ENCODE results near the gene TDRD1. TPM values are rescaled to one million over a fixed set of nuclear protein-coding genes. Genes with fewer than 3 reads are reported as not detected.

The TDRD1 gene
- total RNA-seq, 1 experiment from 2014 or later, result not detected

DNA sequence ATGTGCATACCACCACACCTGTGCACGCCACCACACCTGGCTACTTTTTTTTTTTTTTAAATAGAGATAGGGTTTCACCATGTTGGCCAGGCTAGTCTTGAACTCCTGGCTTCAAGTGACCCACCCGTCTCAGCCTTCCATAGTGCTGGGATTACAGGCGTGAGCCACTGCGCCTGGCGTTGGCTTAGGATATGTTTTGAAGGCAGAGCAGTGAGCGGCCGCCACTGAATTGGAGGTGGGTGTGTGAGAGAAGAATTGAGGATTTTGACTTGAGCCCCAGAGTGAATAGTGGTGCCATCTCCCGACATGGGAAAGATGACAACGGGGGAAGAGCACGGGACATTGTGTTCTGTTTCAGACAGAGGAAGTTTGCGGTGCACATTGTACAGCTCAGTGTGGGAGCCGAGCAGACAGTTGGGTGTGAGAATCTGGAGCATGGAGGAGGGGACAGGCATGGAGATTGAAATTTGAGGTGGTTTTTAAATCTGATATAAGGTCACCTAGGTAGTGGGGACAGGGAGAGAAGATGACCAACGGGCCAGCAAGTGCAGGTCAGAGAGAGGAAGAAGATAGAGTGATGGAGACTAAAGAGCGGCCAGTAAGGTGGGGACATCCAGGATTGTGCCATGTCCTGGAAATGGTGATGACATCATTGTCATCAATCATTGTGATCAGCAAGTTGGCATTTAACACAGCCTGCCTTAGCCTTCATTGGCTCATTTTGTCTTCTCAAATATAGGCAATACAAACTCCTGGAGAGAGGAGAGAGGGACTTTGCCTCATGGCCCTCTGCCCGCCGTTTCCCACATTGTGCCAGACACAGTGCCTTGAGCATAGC is 95.7 kb downstream of the TDRD1 start:
- in situ Hi-C loops (cut with HindIII; ENCODE audit: low pct_unique_long_range_greater_than_20kb, low sequenced_read_pairs), result no loop called here
- no peak for DNase-seq (ENCODE audit: low read depth, low spot score)

DNA sequence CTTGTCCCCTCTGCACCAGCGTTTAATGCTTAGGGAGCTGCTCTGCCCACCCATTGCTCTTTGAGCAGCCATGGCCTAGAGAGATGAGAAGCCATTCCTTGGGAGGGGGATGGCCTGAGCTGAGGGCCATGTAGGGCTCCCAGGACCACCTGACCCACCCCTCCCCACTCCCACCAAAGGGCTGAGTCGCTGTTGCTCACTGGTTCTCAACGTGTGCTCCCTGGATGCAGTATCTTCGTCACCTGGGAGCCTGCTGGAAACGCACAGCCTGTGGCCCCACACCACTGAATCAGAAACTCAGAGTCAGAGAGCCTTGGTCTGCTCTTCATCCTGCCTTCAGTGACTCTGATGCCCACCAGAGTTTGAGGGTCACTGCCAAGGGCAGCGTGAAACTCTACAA is 96.9 kb downstream of the TDRD1 start:
- DNase-seq (ENCODE audit: low read depth, low spot score), result no peak
- in situ Hi-C loops (cut with HindIII; ENCODE audit: low pct_unique_long_range_greater_than_20kb, low sequenced_read_pairs), result no loop called here

DNA sequence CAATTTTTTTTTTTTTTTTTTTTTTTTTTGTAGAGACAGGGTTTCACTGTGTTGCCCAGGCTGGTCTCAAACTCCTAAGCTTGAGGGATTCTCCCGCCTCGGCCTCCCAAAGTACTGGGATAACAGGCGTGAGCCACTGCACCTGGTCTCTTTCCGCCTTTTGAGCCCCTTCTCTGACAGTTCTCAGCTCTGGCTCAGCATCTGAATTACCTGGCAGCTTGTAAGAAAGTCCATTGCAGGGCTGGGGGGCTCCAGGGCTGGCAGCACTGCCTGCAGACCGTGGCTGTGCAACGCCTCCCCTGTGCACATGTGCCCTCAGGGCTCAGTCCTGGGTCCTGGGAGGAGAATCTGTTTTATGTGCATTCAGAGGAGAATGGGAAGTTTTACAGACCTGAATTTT is 97.5 kb downstream of the TDRD1 start:
- in situ Hi-C loops (cut with HindIII; ENCODE audit: low pct_unique_long_range_greater_than_20kb, low sequenced_read_pairs), result no loop called here
- no peak for DNase-seq (ENCODE audit: low read depth, low spot score)

DNA sequence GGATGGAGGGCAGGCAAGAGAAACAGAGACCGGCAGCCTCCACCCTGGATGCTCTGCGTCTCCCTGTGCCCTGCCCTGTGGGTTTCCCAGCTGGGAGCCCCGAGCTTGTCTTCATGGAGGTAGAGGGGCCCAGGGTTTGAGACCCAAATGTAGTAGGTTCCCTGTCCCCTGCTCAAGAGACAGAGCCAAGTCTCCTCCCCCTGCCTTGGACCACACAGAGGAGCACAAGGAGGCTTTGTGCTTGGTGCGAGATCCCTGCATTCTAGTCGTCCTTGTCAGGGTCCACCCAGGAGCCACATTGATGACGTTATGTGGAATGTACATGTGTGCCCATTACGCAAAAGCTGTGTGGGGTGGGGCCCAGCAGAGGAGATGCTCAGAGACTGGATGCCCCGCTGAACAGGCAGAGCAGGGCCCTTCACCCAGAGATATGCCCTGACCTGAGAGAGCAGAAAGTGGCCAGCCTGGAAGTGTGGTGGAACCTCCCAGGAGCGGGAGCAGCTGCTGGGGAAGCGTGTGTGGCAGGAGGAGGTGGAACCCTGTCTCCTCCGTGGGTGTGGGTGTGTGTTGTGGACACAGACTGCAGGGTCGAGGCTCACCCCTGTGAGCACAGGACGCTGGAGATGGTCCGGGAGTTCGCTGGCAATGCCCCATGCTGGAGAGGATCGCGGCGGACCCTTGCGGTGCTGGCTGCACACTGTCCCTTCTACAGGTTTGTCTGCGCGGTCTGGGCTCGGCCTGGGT is 99.2 kb downstream of the TDRD1 start:
- DNase-seq (ENCODE audit: low read depth, low spot score), result no peak
- in situ Hi-C loops (cut with HindIII; ENCODE audit: low pct_unique_long_range_greater_than_20kb, low sequenced_read_pairs), result no loop called here

DNA sequence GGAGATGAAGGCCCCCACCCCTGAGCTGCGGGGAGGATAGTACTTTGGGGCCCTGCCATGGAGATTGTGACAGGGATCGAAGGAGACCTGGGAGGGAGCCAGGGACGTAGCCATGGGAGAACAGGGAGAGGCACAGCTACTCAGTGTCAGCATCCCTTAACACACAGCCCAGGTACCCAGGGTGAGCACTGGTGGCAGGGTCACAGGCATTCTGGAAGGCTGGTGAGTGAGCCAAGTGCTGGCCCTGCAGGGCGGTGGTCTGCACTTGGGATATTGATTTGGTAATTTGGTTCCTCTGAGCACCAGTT is 99.7 kb downstream of the TDRD1 start:
- no peak for DNase-seq (ENCODE audit: low read depth, low spot score)
- in situ Hi-C loops (cut with HindIII; ENCODE audit: low pct_unique_long_range_greater_than_20kb, low sequenced_read_pairs), result no loop called here

DNA sequence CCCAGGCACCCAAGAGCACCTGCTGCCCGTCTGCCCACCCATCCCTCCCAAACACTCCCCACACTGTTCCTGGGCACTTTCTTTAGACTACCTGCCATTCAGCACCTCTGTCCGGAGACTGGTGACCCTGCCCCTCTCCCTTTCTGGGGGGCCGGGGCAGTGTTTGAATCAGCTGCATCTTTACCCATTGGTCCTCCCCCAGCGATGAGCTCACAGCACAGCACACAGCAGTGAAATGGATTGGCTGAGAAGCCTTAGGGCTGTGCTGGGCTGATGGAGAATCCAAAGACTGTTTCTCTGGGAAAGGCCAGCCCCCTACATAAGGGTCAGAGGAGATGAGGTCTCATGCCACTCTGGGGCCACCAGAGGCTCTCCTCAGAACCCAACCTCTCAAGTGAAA is 100.1 kb downstream of the TDRD1 start:
- in situ Hi-C loops (cut with HindIII; ENCODE audit: low pct_unique_long_range_greater_than_20kb, low sequenced_read_pairs), result no loop called here
- DNase-seq (ENCODE audit: low read depth, low spot score), result no peak

DNA sequence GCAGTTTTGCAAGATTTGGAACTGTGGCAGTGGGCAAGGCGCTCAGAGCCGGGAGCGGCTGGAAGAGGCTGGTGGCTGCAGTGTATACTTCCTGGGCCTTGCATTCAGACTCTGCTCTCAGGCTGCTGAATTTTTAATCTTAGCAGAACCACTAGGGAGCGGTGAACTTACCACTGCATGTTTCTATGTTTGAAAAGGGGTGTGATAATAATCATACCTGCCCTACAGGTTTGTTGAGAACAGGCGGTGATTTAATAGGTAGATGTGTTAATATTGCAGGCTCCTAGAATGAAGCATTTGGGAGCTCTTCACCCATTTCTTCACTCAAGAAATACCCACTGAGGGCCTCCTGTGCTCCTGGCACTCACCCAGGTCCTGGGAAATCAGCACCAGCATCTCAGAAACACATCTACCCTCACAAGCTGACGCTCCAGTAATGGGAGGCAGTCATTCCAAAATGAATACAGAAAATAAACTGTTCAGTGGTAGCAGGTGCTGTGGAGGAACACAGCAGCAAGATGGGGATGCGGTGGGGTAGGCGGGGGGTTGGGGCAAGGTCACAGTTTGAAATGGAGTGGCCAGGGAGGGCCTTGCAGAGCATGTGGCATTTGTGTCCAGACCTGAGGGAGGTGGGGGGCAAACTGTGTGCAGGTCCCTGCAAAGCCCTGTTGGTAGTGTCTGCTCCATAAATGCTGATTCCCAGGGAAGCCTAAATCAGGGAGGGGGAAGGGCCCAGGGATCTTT is 100.9 kb downstream of the TDRD1 start:
- in situ Hi-C loops (cut with HindIII; ENCODE audit: low pct_unique_long_range_greater_than_20kb, low sequenced_read_pairs), result no loop called here
- DNase-seq (ENCODE audit: low read depth, low spot score), result no peak

DNA sequence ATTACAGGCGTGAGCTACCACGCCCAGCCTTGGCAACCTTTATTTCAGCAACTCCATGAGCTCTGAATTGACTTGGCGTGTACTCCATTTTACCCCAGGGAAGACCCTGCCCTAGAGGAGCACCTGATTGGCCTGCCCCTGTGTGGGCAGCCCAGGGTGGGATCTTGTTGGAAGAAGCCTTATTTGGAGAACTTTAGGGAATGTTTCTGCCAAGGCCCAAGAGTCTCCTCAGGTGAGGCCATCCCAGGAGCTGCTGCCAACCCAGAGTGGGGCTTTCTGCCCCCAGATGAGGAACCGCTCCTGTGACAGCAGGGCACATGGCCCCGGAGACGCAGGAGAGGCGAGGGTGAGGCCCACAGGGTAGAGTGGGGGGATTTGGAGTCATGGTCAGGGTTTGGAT is 101.9 kb downstream of the TDRD1 start:
- in situ Hi-C loops (cut with HindIII; ENCODE audit: low pct_unique_long_range_greater_than_20kb, low sequenced_read_pairs), result no loop called here
- no peak for DNase-seq (ENCODE audit: low read depth, low spot score)

DNA sequence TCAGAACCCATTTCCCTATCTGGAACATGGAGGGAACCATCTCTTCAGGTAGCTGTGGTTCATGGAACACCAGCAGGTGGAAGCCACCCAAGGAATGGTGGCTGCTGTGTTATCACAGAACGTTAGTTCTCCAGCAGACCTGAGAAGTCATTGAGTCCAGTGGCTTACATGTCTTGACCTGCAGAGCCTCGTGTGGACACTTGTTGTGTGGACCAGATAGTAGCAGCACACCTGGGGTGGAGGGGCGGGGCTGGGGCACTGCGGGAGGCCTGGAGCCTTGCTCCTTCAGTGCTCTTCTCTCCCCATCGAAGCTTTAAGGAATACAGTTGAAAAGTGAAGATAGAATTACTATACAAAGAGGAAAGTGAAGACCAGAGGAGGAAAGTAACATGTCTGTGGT is 102.3 kb downstream of the TDRD1 start:
- in situ Hi-C loops (cut with HindIII; ENCODE audit: low pct_unique_long_range_greater_than_20kb, low sequenced_read_pairs), result no loop called here
- no peak for DNase-seq (ENCODE audit: low read depth, low spot score)

Small RNAs within 50 kb of the gene (small RNA-seq; reads per million reads assigned to genes)
- 0 reads per million in 2 experiments for gene RF02277

Other genes with a start within 250 kb of the TDRD1 start
- 2.9 and 3.3 TPM in 2 replicates for gene ADRB1, start 135.5 kb upstream of the TDRD1 start, total RNA-seq (2014; rRNA removed; shearing (Covaris generic))
- 6.5 and 7.6 TPM in 2 replicates for gene CCDC186, start 5.2 kb upstream of the TDRD1 start, total RNA-seq (2014; rRNA removed; shearing (Covaris generic))
- not detected in 2 replicates for gene VWA2, start 59.9 kb downstream of the TDRD1 start, total RNA-seq (2014; rRNA removed; shearing (Covaris generic))
- 0.37 and 1.0 TPM in 2 replicates for gene AFAP1L2, start 225.1 kb downstream of the TDRD1 start, total RNA-seq (2014; rRNA removed; shearing (Covaris generic))

Data from SK-MEL-5 (cell line).